HepG2 (cell line): ENCODE measurements around the gene BCL6B. TPM values are rescaled to one million over a fixed set of nuclear protein-coding genes. Genes with fewer than 3 reads are reported as not detected.

Source experiments
- ATM ChIP-seq: fragments of 450-650 bp; IDR thresholded peaks from 2 replicates; pipeline ENCODE4 v1.7.1; 2017; ENCODE audit warnings: mild to moderate bottlenecking, borderline replicate concordance
- HOXA9 ChIP-seq: sonication (generic); formaldehyde crosslinking; IDR thresholded peaks from 2 replicates; pipeline ENCODE4 v1.8.1; 2022; ENCODE audit warnings: missing genetic modification reagents, mild to moderate bottlenecking, moderate library complexity, borderline replicate concordance
- KLF9 ChIP-seq: IDR thresholded peaks from 2 replicates; pipeline ENCODE4 v1.6.1; 2016; ENCODE audit warnings: low read depth
- NCOA5 ChIP-seq: sonication (generic); formaldehyde crosslinking; IDR thresholded peaks from 2 replicates; pipeline ENCODE4 v1.4.0; 2020; ENCODE audit warnings: missing genetic modification reagents
- NCOR1 ChIP-seq: fragments of 200-600 bp; sonication (generic); IDR thresholded peaks from 2 replicates; pipeline ENCODE4 v1.7.0; 2017; ENCODE audit warnings: antibody characterized with exemption, low read length, borderline replicate concordance
- NFE2L2 ChIP-seq: fragments of 150-350 bp; IDR thresholded peaks from 2 replicates; pipeline ENCODE4 v1.6.1; 2014; ENCODE audit warnings: low read length
- PAXIP1 ChIP-seq: sonication (generic); formaldehyde crosslinking; conservative IDR thresholded peaks from 2 replicates; pipeline ENCODE4 v1.4.0; 2020; ENCODE audit warnings: mild to moderate bottlenecking, missing genetic modification reagents, moderate library complexity
- RBFOX2 ChIP-seq: fragments of 200-400 bp; formaldehyde crosslinking; IDR thresholded peaks from 2 replicates; pipeline ENCODE4 v1.6.1; 2017; ENCODE audit warnings: low read depth, mild to moderate bottlenecking, low read length
- SUZ12 ChIP-seq: fragments of 150-350 bp; IDR thresholded peaks from 2 replicates; pipeline ENCODE4 v1.6.1; 2014; ENCODE audit warnings: low read depth, low read length
- TGIF2 ChIP-seq: IDR thresholded peaks from 2 replicates; pipeline ENCODE4 v1.6.1; 2016; ENCODE audit warnings: control low read depth, missing compliant biosample characterization
- TRIM24 ChIP-seq: sonication (generic); formaldehyde crosslinking; IDR thresholded peaks from 2 replicates; pipeline ENCODE4 v1.8.0; 2022; ENCODE audit warnings: mild to moderate bottlenecking, missing genetic modification reagents
- ZNF10 ChIP-seq: sonication (generic); formaldehyde crosslinking; IDR thresholded peaks from 2 replicates; pipeline ENCODE4 v1.4.0; 2020; ENCODE audit warnings: mild to moderate bottlenecking, low read depth, missing genetic modification reagents, borderline replicate concordance
- ZNF205 ChIP-seq: IDR thresholded peaks from 2 replicates; pipeline ENCODE4 v1.6.1; 2018; ENCODE audit warnings: missing biosample characterization, missing genetic modification reagents
- ZNF235 ChIP-seq: sonication (generic); formaldehyde crosslinking; IDR thresholded peaks from 2 replicates; pipeline ENCODE4 v1.8.1; 2023; ENCODE audit warnings: mild to moderate bottlenecking, missing genetic modification reagents, borderline replicate concordance
- ZNF263 ChIP-seq: sonication (generic); formaldehyde crosslinking; IDR thresholded peaks from 2 replicates; pipeline ENCODE4 v1.4.0; 2020; ENCODE audit warnings: missing genetic modification reagents
- ZNF430 ChIP-seq: sonication (generic); formaldehyde crosslinking; IDR thresholded peaks from 2 replicates; pipeline ENCODE4 v1.9.0; 2021; ENCODE audit warnings: mild to moderate bottlenecking, missing genetic modification reagents
- ZNF607 ChIP-seq: sonication (generic); formaldehyde crosslinking; IDR thresholded peaks from 2 replicates; pipeline ENCODE4 v1.5.1; 2020; ENCODE audit warnings: missing genetic modification reagents, mild to moderate bottlenecking, borderline replicate concordance
- ZXDC ChIP-seq: sonication (generic); formaldehyde crosslinking; IDR thresholded peaks from 2 replicates; pipeline ENCODE4 v1.5.0; 2020; ENCODE audit warnings: mild to moderate bottlenecking, missing genetic modification reagents
- polyA plus RNA-seq, 8 experiments: library from polyadenylated mRNA; depleted of rRNA in 3 of 8; stranded (reverse) in 7 of 8; unstranded in 1 of 8; fragments of >200 nt; fragmentation: Illumina TruSeq in 4 of 8; extraction: Trizol in 4 of 8; gene quantifications; 2 replicates each; pipeline versions ENCODE4 v1.2.1 to v1.2.3, GENCODE V29; 2011 to 2016; ENCODE audit warnings: low read depth in 4 of 8, missing spikeins in 1 of 8, mixed read lengths in 1 of 8; ENCODE audit not compliant: insufficient read depth in 1 of 8
- total RNA-seq, 5 experiments: library from RNA; depleted of rRNA; stranded (reverse); fragments of >200 nt; fragmentation: Illumina TruSeq; extraction: Trizol; gene quantifications; 2 replicates each; pipeline ENCODE4 v1.2.3, GENCODE V29; 2016; ENCODE audit warnings: low read depth in 1 of 5
- TF ChIP-seq, protein P1 (sequence below): sonication (generic); formaldehyde crosslinking; IDR thresholded peaks from 2 replicates; pipeline ENCODE4 v1.4.0; 2020; ENCODE audit warnings: missing genetic modification reagents
- TF ChIP-seq, protein P2 (sequence below): sonication (generic); formaldehyde crosslinking; conservative IDR thresholded peaks from 2 replicates; pipeline ENCODE4 v1.8.0; 2022; ENCODE audit warnings: missing genetic modification reagents
- TF ChIP-seq, protein P3 (sequence below): IDR thresholded peaks from 2 replicates; pipeline ENCODE4 v1.6.1; 2012; ENCODE audit warnings: inconsistent platforms

BCL6B gene
- total and polyA plus RNA-seq, 2 of the 13 experiments (the other 11 are each of a cell fraction or from before 2014, with no cell fraction given) = not detected

DNA sequence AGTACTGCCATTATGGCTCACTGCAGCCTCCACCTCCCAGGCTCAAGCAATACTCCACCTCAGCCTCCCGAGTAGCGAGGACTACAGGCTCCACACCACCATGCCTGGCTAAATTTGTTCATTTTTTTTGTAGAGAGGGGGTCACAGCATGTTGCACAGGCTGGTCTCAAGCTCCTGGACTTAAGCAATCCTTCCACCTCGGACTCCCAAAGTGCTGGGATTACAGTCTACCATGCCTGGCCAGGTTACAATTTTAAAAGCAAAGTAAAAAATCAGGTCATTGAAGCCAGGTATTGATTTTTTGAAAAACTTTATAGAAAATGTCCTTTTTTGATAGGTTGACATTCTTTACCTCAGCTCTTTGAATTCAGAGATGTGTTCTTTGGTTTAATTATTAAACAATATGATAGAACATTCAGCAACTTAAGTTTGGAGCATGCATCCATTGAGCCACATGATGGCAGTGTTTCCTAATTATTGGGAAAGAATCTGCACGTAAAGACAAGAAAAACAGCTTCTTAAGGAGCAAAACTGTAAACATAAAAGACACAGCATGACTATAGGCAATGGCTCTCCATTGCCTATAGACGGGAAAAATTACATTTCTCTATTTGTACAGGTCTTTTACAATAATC is 22.8 kb downstream of the BCL6B start (continued):
- TF ChIP-seq, protein P1, sequence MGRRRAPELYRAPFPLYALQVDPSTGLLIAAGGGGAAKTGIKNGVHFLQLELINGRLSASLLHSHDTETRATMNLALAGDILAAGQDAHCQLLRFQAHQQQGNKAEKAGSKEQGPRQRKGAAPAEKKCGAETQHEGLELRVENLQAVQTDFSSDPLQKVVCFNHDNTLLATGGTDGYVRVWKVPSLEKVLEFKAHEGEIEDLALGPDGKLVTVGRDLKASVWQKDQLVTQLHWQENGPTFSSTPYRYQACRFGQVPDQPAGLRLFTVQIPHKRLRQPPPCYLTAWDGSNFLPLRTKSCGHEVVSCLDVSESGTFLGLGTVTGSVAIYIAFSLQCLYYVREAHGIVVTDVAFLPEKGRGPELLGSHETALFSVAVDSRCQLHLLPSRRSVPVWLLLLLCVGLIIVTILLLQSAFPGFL (CRISPR knock-in tag) = no peak
- no peak for TF ChIP-seq ZNF235 (CRISPR knock-in tag)
- TF ChIP-seq NFE2L2 = 0 out of 2 replicates have a peak, but pooled peaks have one; percentile 8
- TF ChIP-seq, protein P2, sequence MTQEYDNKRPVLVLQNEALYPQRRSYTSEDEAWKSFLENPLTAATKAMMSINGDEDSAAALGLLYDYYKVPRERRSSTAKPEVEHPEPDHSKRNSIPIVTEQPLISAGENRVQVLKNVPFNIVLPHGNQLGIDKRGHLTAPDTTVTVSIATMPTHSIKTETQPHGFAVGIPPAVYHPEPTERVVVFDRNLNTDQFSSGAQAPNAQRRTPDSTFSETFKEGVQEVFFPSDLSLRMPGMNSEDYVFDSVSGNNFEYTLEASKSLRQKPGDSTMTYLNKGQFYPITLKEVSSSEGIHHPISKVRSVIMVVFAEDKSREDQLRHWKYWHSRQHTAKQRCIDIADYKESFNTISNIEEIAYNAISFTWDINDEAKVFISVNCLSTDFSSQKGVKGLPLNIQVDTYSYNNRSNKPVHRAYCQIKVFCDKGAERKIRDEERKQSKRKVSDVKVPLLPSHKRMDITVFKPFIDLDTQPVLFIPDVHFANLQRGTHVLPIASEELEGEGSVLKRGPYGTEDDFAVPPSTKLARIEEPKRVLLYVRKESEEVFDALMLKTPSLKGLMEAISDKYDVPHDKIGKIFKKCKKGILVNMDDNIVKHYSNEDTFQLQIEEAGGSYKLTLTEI = no peak
- no peak for TF ChIP-seq RBFOX2
- TF ChIP-seq SUZ12 = no peak
- no peak for TF ChIP-seq ZNF10
- peak; percentile 33; the same call in 1 of the 2 replicates for TF ChIP-seq NCOR1
- no peak; the same call in 1 of the 2 replicates for TF ChIP-seq PAXIP1 (CRISPR knock-in tag)
- TF ChIP-seq HOXA9 (CRISPR knock-in tag) = no peak
- TF ChIP-seq ZNF607 (CRISPR knock-in tag) = no peak
- TF ChIP-seq TRIM24 (CRISPR knock-in tag) = no peak
- no peak for TF ChIP-seq ZNF263 (CRISPR knock-in tag)
- no peak for TF ChIP-seq KLF9 (CRISPR knock-in tag)
- no peak for TF ChIP-seq ATM
- no peak for TF ChIP-seq ZNF430 (CRISPR knock-in tag)
- no peak for TF ChIP-seq NCOA5 (CRISPR knock-in tag)
- TF ChIP-seq TGIF2 (CRISPR knock-in tag) = no peak
- TF ChIP-seq, protein P3, sequence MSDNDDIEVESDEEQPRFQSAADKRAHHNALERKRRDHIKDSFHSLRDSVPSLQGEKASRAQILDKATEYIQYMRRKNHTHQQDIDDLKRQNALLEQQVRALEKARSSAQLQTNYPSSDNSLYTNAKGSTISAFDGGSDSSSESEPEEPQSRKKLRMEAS = no peak
- TF ChIP-seq ZXDC (CRISPR knock-in tag) = no peak
- no peak for TF ChIP-seq ZNF205 (CRISPR knock-in tag)
